Liver (tissue), 3 donors: ENCODE data around the gene DCST2.

ENCODE experiments used
- EGR1 ChIP-seq, 2 donors: IDR thresholded peaks; 2 replicates each; pipeline ENCODE4 v1.6.1; 2016 to 2018; ENCODE audit warnings: antibody characterized with exemption in 2 of 2, low read depth in 2 of 2
- FOXA1 ChIP-seq: IDR thresholded peaks from 2 replicates; pipeline ENCODE4 v1.6.1; 2016; ENCODE audit warnings: antibody characterized with exemption
- GABPA ChIP-seq, 2 donors: IDR thresholded peaks in 1 of 2; conservative IDR thresholded peaks in 1 of 2; 2 replicates each; pipeline ENCODE4 v1.6.1; 2016; ENCODE audit warnings: antibody characterized with exemption in 2 of 2, mild to moderate bottlenecking in 1 of 2, moderate library complexity in 1 of 2
- HNF4G ChIP-seq: IDR thresholded peaks from 2 replicates; pipeline ENCODE4 v1.6.1; 2016; ENCODE audit warnings: antibody characterized with exemption
- JUND ChIP-seq, 2 donors: IDR thresholded peaks; 2 replicates each; pipeline ENCODE4 v1.6.1; 2016; ENCODE audit warnings: antibody characterized with exemption in 2 of 2
- RAD21 ChIP-seq, 2 donors: IDR thresholded peaks; 2 replicates each; pipeline ENCODE4 v1.6.1; 2016; ENCODE audit warnings: antibody characterized with exemption in 2 of 2, mild to moderate bottlenecking in 2 of 2
- RXRA ChIP-seq, 2 donors: IDR thresholded peaks; 2 replicates each; pipeline ENCODE4 v1.6.1; 2017 to 2018; ENCODE audit warnings: antibody characterized with exemption in 2 of 2, mild to moderate bottlenecking in 1 of 2
- SP1 ChIP-seq: IDR thresholded peaks from 2 replicates; pipeline ENCODE4 v1.6.1; 2018; ENCODE audit warnings: antibody characterized with exemption, mild to moderate bottlenecking
- YY1 ChIP-seq: IDR thresholded peaks from 2 replicates; pipeline ENCODE4 v1.6.1; 2016; ENCODE audit warnings: antibody characterized with exemption, mild to moderate bottlenecking
- ZBTB33 ChIP-seq: IDR thresholded peaks from 2 replicates; pipeline ENCODE4 v1.6.1; 2016; ENCODE audit warnings: antibody characterized with exemption
- TF ChIP-seq, protein P1 (sequence below): fragments of 150-350 bp; IDR thresholded peaks from 2 replicates; pipeline ENCODE4 v1.5.1; 2017; ENCODE audit warnings: improper control_type of control experiment, low read depth, low read length; ENCODE audit not compliant: missing input control
- TF ChIP-seq, protein P2 (sequence below): IDR thresholded peaks from 2 replicates; pipeline ENCODE4 v1.6.1; 2016; ENCODE audit warnings: antibody characterized with exemption, mild to moderate bottlenecking
- TF ChIP-seq, protein P3 (sequence below): IDR thresholded peaks from 2 replicates; pipeline ENCODE4 v1.6.1; 2016; ENCODE audit warnings: antibody characterized with exemption
- donor health status: healthy.
- donor health status: healthy.

DNA sequence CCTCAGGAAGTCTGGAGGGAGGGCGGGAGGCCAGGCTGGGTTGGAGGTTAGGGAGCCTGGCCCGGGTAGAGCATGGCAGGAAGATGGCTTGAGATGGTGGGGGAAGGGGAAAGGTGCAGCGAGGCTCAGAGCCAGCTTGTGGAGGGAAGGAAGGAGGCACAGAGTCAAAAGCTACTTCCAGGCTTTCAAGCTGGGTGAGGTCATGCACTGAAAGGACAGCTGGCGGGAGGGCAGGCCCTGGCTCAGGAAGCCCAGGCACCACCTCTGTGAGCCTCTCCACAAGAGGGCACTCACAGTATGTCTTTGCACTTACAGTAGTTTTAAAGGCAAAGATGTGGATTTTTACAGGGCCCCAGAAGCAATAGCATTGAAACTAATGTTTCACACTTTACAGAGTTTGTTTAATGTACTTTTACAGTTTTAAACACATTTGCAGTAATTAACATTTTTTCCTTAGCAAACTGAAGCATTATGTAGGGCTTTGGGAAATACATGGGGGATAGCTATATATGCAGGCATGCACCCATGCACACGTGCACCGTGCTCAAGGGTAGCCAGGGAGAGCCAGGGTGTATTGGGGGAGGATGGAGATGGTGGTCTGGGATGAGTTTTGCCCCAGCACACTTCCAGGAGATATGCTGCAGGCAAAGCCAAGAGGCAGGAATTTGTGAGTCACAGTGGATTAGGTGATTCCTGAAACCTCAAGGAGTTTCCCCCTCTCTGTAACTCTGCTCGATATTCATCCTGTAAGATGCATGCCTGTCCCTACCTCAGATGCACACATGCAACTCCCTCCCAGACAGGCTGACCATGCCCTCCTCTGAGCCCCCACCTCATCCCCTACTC, 11.5 kb upstream of the DCST2 start:
- TF ChIP-seq, protein P1, sequence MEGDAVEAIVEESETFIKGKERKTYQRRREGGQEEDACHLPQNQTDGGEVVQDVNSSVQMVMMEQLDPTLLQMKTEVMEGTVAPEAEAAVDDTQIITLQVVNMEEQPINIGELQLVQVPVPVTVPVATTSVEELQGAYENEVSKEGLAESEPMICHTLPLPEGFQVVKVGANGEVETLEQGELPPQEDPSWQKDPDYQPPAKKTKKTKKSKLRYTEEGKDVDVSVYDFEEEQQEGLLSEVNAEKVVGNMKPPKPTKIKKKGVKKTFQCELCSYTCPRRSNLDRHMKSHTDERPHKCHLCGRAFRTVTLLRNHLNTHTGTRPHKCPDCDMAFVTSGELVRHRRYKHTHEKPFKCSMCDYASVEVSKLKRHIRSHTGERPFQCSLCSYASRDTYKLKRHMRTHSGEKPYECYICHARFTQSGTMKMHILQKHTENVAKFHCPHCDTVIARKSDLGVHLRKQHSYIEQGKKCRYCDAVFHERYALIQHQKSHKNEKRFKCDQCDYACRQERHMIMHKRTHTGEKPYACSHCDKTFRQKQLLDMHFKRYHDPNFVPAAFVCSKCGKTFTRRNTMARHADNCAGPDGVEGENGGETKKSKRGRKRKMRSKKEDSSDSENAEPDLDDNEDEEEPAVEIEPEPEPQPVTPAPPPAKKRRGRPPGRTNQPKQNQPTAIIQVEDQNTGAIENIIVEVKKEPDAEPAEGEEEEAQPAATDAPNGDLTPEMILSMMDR = peak; percentile 82
- TF ChIP-seq, protein P2, sequence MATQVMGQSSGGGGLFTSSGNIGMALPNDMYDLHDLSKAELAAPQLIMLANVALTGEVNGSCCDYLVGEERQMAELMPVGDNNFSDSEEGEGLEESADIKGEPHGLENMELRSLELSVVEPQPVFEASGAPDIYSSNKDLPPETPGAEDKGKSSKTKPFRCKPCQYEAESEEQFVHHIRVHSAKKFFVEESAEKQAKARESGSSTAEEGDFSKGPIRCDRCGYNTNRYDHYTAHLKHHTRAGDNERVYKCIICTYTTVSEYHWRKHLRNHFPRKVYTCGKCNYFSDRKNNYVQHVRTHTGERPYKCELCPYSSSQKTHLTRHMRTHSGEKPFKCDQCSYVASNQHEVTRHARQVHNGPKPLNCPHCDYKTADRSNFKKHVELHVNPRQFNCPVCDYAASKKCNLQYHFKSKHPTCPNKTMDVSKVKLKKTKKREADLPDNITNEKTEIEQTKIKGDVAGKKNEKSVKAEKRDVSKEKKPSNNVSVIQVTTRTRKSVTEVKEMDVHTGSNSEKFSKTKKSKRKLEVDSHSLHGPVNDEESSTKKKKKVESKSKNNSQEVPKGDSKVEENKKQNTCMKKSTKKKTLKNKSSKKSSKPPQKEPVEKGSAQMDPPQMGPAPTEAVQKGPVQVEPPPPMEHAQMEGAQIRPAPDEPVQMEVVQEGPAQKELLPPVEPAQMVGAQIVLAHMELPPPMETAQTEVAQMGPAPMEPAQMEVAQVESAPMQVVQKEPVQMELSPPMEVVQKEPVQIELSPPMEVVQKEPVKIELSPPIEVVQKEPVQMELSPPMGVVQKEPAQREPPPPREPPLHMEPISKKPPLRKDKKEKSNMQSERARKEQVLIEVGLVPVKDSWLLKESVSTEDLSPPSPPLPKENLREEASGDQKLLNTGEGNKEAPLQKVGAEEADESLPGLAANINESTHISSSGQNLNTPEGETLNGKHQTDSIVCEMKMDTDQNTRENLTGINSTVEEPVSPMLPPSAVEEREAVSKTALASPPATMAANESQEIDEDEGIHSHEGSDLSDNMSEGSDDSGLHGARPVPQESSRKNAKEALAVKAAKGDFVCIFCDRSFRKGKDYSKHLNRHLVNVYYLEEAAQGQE = no peak
- TF ChIP-seq YY1 = peak; percentile 13
- TF ChIP-seq HNF4G = no peak
- TF ChIP-seq GABPA (IDR thresholded peaks at IDR 0.05 in 1 of 2, conservative IDR thresholded peaks at IDR 0.05 in 1 of 2) = peak in 1 of 2 donors; percentile 22
- TF ChIP-seq, protein P3, sequence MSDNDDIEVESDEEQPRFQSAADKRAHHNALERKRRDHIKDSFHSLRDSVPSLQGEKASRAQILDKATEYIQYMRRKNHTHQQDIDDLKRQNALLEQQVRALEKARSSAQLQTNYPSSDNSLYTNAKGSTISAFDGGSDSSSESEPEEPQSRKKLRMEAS = no peak
- TF ChIP-seq JUND (IDR thresholded peaks at IDR 0.05) = peak; percentile 72 to 75
- TF ChIP-seq EGR1 (IDR thresholded peaks at IDR 0.05; ENCODE audit: low read depth in 2 of 2) = no peak
- peak; percentile 60 to 69 for TF ChIP-seq RXRA (IDR thresholded peaks at IDR 0.05)
- TF ChIP-seq ZBTB33 = no peak
- TF ChIP-seq RAD21 (IDR thresholded peaks at IDR 0.05) = peak; percentile 92
- no peak for TF ChIP-seq FOXA1
- TF ChIP-seq SP1 = peak; percentile 38
